GM12891 (cell line): Measurements from ENCODE around the gene NRXN2.

Source experiments
- PAX5 ChIP-seq: IDR thresholded peaks from 2 replicates; pipeline ENCODE4 v1.6.1; 2011; ENCODE audit warnings: low read length, moderate library complexity, mild to moderate bottlenecking; ENCODE audit not compliant: insufficient read depth, severe bottlenecking
- POLR2A ChIP-seq: IDR thresholded peaks from 2 replicates; pipeline ENCODE4 v1.6.1; 2011; ENCODE audit warnings: low read depth, low read length, control low read depth
- POLR2AphosphoS5 ChIP-seq: IDR thresholded peaks from 2 replicates; pipeline ENCODE4 v1.6.1; 2011; ENCODE audit warnings: low read depth, low read length, control low read depth
- POU2F2 ChIP-seq: IDR thresholded peaks from 2 replicates; pipeline ENCODE4 v1.6.1; 2011; ENCODE audit warnings: low read depth, mild to moderate bottlenecking, control low read depth, low read length, moderate library complexity
- SPI1 ChIP-seq: IDR thresholded peaks from 2 replicates; pipeline ENCODE4 v1.6.1; 2011; ENCODE audit warnings: low read depth, low read length, control low read depth
- TAF1 ChIP-seq: IDR thresholded peaks from 2 replicates; pipeline ENCODE4 v1.6.1; 2011; ENCODE audit warnings: low read depth, low read length, control low read depth

- TF ChIP-seq POLR2A: no peak
- TF ChIP-seq TAF1: no peak
- TF ChIP-seq POU2F2: no peak
- TF ChIP-seq POLR2AphosphoS5: no peak
- TF ChIP-seq PAX5: no peak
- TF ChIP-seq SPI1: no peak
Observed at GRCh38 chr11:64571410-64572091, 151.4 kb downstream of the NRXN2 start.
